ENCODE results near the gene TAF13.

Gene TAF13

DNA sequence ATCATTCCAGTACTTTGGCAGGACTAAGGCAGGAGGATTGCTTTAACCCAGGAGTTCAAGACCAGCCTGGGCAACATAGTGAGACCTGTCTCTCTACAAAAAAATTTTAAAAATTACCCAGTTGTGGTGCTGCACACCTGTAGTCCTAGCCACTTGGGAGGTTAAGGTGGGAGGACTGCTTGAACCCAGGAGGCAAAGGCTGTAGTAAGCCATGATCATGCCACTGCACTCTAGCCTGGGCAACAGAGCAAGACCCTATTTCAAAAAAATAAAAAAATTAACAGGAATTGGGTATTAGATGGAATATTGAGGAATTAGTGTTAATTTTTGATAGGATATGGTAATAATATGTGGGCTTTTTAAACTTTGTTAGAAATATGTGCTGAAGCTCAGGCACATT lies 16.8 kb downstream of the TAF13 start:
- TF ChIP-seq TAF1 (IDR thresholded peaks at IDR 0.05; ENCODE audit: low read depth), result no peak
- TF ChIP-seq EP300 (IDR thresholded peaks at IDR 0.05; ENCODE audit: borderline replicate concordance), result no peak
- TF ChIP-seq TCF12 (IDR thresholded peaks at IDR 0.05; ENCODE audit: low read depth), result no peak
- TF ChIP-seq, protein P1, sequence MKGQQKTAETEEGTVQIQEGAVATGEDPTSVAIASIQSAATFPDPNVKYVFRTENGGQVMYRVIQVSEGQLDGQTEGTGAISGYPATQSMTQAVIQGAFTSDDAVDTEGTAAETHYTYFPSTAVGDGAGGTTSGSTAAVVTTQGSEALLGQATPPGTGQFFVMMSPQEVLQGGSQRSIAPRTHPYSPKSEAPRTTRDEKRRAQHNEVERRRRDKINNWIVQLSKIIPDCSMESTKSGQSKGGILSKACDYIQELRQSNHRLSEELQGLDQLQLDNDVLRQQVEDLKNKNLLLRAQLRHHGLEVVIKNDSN (IDR thresholded peaks at IDR 0.05), result no peak
- TF ChIP-seq, protein P2, sequence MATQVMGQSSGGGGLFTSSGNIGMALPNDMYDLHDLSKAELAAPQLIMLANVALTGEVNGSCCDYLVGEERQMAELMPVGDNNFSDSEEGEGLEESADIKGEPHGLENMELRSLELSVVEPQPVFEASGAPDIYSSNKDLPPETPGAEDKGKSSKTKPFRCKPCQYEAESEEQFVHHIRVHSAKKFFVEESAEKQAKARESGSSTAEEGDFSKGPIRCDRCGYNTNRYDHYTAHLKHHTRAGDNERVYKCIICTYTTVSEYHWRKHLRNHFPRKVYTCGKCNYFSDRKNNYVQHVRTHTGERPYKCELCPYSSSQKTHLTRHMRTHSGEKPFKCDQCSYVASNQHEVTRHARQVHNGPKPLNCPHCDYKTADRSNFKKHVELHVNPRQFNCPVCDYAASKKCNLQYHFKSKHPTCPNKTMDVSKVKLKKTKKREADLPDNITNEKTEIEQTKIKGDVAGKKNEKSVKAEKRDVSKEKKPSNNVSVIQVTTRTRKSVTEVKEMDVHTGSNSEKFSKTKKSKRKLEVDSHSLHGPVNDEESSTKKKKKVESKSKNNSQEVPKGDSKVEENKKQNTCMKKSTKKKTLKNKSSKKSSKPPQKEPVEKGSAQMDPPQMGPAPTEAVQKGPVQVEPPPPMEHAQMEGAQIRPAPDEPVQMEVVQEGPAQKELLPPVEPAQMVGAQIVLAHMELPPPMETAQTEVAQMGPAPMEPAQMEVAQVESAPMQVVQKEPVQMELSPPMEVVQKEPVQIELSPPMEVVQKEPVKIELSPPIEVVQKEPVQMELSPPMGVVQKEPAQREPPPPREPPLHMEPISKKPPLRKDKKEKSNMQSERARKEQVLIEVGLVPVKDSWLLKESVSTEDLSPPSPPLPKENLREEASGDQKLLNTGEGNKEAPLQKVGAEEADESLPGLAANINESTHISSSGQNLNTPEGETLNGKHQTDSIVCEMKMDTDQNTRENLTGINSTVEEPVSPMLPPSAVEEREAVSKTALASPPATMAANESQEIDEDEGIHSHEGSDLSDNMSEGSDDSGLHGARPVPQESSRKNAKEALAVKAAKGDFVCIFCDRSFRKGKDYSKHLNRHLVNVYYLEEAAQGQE (IDR thresholded peaks at IDR 0.05; ENCODE audit: low read depth), result no peak
- no peak for TF ChIP-seq EGR1 (IDR thresholded peaks at IDR 0.05)
- TF ChIP-seq CREB1 (IDR thresholded peaks at IDR 0.05; ENCODE audit: low read depth), result no peak
- TF ChIP-seq ZBTB7A (IDR thresholded peaks at IDR 0.05; ENCODE audit: low read depth), result no peak
- TF ChIP-seq TEAD4 (IDR thresholded peaks at IDR 0.05), result no peak
- TF ChIP-seq YY1 (IDR thresholded peaks at IDR 0.05; ENCODE audit: low read depth), result no peak
- no peak for TF ChIP-seq NFIC (IDR thresholded peaks at IDR 0.05)
- TF ChIP-seq, protein P3, sequence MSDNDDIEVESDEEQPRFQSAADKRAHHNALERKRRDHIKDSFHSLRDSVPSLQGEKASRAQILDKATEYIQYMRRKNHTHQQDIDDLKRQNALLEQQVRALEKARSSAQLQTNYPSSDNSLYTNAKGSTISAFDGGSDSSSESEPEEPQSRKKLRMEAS (IDR thresholded peaks at IDR 0.05), result no peak
- TF ChIP-seq CEBPB (IDR thresholded peaks at IDR 0.05), result no peak

DNA sequence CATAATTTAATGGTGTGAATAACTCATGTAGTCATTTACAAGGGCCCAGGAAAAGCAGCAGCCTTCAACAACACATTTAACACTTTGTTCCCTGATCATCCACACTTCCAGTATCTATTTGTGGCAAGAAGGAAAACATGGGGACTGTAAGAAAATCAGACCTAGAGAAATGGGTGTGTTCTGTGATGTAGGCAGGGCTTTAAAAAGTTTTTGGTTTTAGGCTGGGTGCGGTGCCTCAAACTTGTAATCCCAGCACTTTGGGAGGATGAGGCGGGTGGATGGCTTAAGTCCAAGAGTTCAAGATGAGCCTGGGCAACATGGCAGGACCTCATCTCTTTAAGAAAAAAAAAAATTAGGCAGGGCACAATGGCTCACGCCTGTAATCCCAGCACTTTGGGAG lies 19.7 kb downstream of the TAF13 start:
- no peak for TF ChIP-seq CEBPB (IDR thresholded peaks at IDR 0.05)
- TF ChIP-seq, protein P3 (IDR thresholded peaks at IDR 0.05), result no peak
- TF ChIP-seq RAD21 (IDR thresholded peaks at IDR 0.05; ENCODE audit: low read depth), result no peak
- no peak for TF ChIP-seq TEAD4 (IDR thresholded peaks at IDR 0.05)
- no peak for TF ChIP-seq TCF12 (IDR thresholded peaks at IDR 0.05; ENCODE audit: low read depth)
- TF ChIP-seq ZBTB7A (IDR thresholded peaks at IDR 0.05; ENCODE audit: low read depth), result no peak
- no peak for TF ChIP-seq FOXM1 (IDR thresholded peaks at IDR 0.05; ENCODE audit: borderline replicate concordance, low read depth)
- no peak for TF ChIP-seq NFIC (IDR thresholded peaks at IDR 0.05)
- no peak for TF ChIP-seq YY1 (IDR thresholded peaks at IDR 0.05; ENCODE audit: low read depth)
- no peak for TF ChIP-seq CREB1 (IDR thresholded peaks at IDR 0.05; ENCODE audit: low read depth)
- TF ChIP-seq EGR1 (IDR thresholded peaks at IDR 0.05), result no peak

DNA sequence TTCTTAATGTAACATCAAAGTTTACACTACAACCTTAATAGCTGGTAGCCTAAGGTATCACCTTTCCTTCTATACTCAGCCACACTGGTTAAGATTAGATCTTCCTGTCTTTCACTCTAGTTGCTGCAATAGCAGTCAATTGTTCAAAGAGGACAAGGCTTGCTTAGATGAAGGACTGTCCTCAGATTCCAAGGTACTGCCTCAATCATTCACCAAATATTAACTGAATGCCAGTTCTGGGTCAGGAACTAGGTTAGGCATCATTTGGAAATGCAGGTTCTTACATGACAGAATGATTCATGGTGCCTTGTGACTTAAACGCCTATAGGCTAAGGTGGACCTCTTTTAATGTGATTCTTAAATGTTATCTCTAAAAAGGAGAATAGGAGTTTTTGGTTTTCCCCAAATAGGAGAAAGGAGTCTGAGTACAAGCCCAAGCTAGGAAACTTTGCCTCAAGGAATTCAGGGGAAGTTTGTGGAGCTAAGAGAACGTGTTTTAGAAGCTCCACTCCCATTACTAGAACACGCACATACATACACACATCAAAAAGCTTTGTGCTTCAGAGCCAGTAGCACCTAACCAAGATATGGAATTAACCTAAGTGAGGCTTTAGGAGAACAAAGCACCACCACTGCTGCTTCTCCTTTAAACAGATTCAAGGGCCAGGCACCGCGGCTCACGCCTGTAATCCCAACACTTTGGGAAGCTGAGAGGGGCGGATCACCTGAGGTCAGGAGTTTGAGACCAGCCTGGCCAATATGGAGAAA lies 25.4 kb downstream of the TAF13 start:
- no peak for TF ChIP-seq YY1 (IDR thresholded peaks at IDR 0.05; ENCODE audit: low read depth)

DNA sequence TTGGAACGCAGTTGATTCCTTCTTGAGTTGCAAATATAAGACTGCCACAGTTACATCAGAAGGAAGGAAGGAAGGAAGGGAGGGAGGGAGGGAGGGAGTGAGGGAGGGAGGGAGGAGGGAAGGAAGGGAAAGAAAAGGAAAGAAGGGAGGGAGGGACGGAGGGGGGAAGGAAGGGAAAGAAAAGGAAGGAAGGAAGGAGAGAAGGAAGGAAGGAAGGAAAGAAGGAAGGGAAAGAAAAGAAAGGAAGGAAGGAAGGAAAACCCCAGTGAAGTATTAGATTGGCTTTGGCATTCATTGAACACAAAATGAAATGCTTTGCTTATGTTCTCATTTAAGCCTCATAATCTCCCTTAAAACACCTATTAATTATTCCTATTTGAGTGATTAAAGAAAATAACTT lies 27.5 kb downstream of the TAF13 start:
- TF ChIP-seq, protein P3 (IDR thresholded peaks at IDR 0.05), result no peak

DNA sequence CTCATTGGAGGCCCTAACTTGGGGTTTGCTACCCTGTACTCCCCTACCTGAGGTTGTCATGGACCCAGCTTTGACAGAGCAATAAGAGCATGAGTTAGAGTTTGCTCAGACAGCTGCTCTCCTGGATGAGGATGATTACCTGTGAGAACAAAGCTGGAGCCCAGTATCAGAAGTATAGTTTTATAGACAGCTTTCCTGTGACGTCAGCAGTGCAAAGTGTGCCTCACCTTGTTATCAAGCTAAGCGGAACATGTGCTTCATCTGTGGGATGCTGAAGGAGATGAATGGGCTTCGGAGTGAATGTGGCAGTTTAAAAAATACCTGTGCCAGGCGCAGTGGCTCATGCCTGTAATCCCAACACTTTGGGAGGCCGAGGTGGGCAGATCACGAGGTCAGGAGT lies 28.5 kb downstream of the TAF13 start:
- TF ChIP-seq, protein P1 (IDR thresholded peaks at IDR 0.05), result no peak
- TF ChIP-seq CEBPB (IDR thresholded peaks at IDR 0.05) (no peak), CREB1 (IDR thresholded peaks at IDR 0.05; ENCODE audit: low read depth) (no peak), TCF12 (IDR thresholded peaks at IDR 0.05; ENCODE audit: low read depth) (no peak), FOXM1 (IDR thresholded peaks at IDR 0.05; ENCODE audit: borderline replicate concordance, low read depth) (no peak), EP300 (IDR thresholded peaks at IDR 0.05; ENCODE audit: borderline replicate concordance) (no peak), YY1 (IDR thresholded peaks at IDR 0.05; ENCODE audit: low read depth) (no peak), ZBTB7A (IDR thresholded peaks at IDR 0.05; ENCODE audit: low read depth) (no peak), TAF1 (IDR thresholded peaks at IDR 0.05; ENCODE audit: low read depth) (no peak), EGR1 (IDR thresholded peaks at IDR 0.05) (no peak), NFIC (IDR thresholded peaks at IDR 0.05) (no peak), RAD21 (IDR thresholded peaks at IDR 0.05; ENCODE audit: low read depth) (no peak)
- TF ChIP-seq, protein P2 (IDR thresholded peaks at IDR 0.05; ENCODE audit: low read depth), result no peak

DNA sequence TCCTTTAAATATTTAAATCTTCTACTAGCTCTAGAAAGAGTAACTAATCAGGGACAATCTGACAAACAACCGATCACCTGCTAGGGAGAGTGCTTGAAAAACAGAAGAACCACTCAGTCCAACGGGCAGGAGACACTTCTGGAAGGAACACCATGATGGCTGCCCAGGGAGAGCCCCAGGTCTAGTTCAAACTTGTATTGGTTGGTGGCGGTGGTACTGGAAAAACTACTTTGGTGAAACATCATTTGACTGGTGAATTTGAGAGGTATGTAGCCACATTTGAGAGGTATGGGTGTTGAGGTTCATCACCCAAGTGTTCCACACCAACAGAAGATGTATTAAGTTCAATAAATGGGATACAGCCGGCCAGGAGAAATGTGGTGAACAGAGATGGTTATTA lies 29.1 kb downstream of the TAF13 start:
- TF ChIP-seq NFIC (IDR thresholded peaks at IDR 0.05) (no peak), YY1 (IDR thresholded peaks at IDR 0.05; ENCODE audit: low read depth) (no peak), CREB1 (IDR thresholded peaks at IDR 0.05; ENCODE audit: low read depth) (no peak), ZBTB7A (IDR thresholded peaks at IDR 0.05; ENCODE audit: low read depth) (no peak), TAF1 (IDR thresholded peaks at IDR 0.05; ENCODE audit: low read depth) (no peak), EP300 (IDR thresholded peaks at IDR 0.05; ENCODE audit: borderline replicate concordance) (no peak), TEAD4 (IDR thresholded peaks at IDR 0.05) (no peak), EGR1 (IDR thresholded peaks at IDR 0.05) (no peak), TCF12 (IDR thresholded peaks at IDR 0.05; ENCODE audit: low read depth) (no peak), RAD21 (IDR thresholded peaks at IDR 0.05; ENCODE audit: low read depth) (no peak), FOXM1 (IDR thresholded peaks at IDR 0.05; ENCODE audit: borderline replicate concordance, low read depth) (no peak), CEBPB (IDR thresholded peaks at IDR 0.05) (no peak)
- TF ChIP-seq, protein P1 (IDR thresholded peaks at IDR 0.05), result no peak
- TF ChIP-seq, protein P3 (IDR thresholded peaks at IDR 0.05), result no peak
- TF ChIP-seq, protein P2 (IDR thresholded peaks at IDR 0.05; ENCODE audit: low read depth), result no peak
